Gastrocnemius medialis (tissue), 4 donors: ENCODE data around the gene NCOR2.

Source experiments
- POLR2A ChIP-seq, 2 donors: fragments of 450-650 bp; IDR thresholded peaks; one replicate each; pipeline ENCODE4 v1.6.1; 2017; ENCODE audit warnings: antibody characterized with exemption in 2 of 2, mild to moderate bottlenecking in 2 of 2, moderate library complexity in 2 of 2
- TF ChIP-seq, protein P1 (sequence below), 5 experiments: fragments of 450-650 bp in 3 of 5; fragments of 200-600 bp in 2 of 5; sonication (generic) in 2 of 5; IDR thresholded peaks in 4 of 5; conservative IDR thresholded peaks in 1 of 5; 1 replicate in 4 of 5; 2 replicates in 1 of 5; pipeline ENCODE4 v1.5.1; 2016 to 2019; ENCODE audit warnings: antibody characterized with exemption in 5 of 5, mild to moderate bottlenecking in 3 of 5, moderate library complexity in 3 of 5

DNA sequence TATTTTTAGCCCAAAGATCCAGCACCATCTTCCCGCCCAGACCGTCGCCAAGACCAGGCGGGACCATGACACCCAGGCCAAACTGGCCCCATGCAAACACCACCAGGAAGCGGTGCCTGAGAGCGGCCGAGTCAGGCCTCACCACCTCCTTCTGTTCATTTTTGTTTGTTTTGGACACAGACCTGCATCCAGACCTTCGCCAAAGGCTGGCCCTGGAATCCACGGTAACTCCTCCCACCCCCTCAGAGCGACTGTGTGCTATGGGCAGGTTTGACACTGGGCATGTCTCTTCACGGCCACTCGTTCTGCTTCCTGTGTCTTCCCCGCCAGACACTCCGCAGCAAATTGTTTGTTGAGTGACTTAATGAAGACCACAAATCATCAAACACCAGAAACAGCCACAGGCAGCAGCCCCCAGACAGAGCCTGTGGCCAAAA, 47.1 kb downstream of the NCOR2 start:
- TF ChIP-seq, protein P1, sequence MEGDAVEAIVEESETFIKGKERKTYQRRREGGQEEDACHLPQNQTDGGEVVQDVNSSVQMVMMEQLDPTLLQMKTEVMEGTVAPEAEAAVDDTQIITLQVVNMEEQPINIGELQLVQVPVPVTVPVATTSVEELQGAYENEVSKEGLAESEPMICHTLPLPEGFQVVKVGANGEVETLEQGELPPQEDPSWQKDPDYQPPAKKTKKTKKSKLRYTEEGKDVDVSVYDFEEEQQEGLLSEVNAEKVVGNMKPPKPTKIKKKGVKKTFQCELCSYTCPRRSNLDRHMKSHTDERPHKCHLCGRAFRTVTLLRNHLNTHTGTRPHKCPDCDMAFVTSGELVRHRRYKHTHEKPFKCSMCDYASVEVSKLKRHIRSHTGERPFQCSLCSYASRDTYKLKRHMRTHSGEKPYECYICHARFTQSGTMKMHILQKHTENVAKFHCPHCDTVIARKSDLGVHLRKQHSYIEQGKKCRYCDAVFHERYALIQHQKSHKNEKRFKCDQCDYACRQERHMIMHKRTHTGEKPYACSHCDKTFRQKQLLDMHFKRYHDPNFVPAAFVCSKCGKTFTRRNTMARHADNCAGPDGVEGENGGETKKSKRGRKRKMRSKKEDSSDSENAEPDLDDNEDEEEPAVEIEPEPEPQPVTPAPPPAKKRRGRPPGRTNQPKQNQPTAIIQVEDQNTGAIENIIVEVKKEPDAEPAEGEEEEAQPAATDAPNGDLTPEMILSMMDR (IDR thresholded peaks at IDR 0.05 in 4 of 5, conservative IDR thresholded peaks at IDR 0.05 in 1 of 5): no peak
- TF ChIP-seq POLR2A (IDR thresholded peaks at IDR 0.05): no peak
